Activated T-cell treated with anti-CD3 and anti-CD28 coated beads, Interleukin-2, amount 50 U/mL, for 72 hours (primary cell): Measurements from ENCODE around the gene SLC44A1. TPM values are rescaled to one million over a fixed set of nuclear protein-coding genes. Genes with fewer than 3 reads are reported as not detected.
A peak's percentile ranks its signal among the peaks of the same experiment; 100 is the strongest.

ENCODE experiments used
- ATAC-seq, 2 donors: fragments of 150-1000 bp; cut with Tn5 transposase; replicated peaks in 1 of 2; 2 replicates each; pipeline ENCODE4 v1.10.0; 2021; ENCODE audit warnings: moderate library complexity in 2 of 2, mild to moderate bottlenecking in 1 of 2
- DNase-seq, 2 donors: peaks; one replicate each; pipeline ENCODE4 v3.0.0; 2021 to 2022; ENCODE audit warnings: mixed read lengths in 1 of 2
- H3K27ac Mint-ChIP-seq: one replicate; pipeline ENCODE4 v1.8.0; 2022; ENCODE audit warnings: mild to moderate bottlenecking, moderate library complexity, mixed read lengths
- H3K27me3 Mint-ChIP-seq: one replicate; pipeline ENCODE4 v1.8.0; 2022; ENCODE audit warnings: low read depth, mixed read lengths
- H3K36me3 Mint-ChIP-seq, 2 donors: one replicate each; pipeline ENCODE4 v1.8.0; 2022; ENCODE audit warnings: mixed read lengths in 2 of 2, mild to moderate bottlenecking in 1 of 2; ENCODE audit not compliant: insufficient read depth in 2 of 2
- H3K4me1 Mint-ChIP-seq: one replicate; pipeline ENCODE4 v1.8.0; 2022; ENCODE audit warnings: low read depth, mixed read lengths
- H3K4me3 Mint-ChIP-seq, 2 donors: one replicate each; pipeline ENCODE4 v1.8.0; 2022; ENCODE audit warnings: mild to moderate bottlenecking in 2 of 2, mixed read lengths in 2 of 2, moderate library complexity in 2 of 2
- H3K9me3 Mint-ChIP-seq, 2 donors: one replicate each; pipeline ENCODE4 v1.8.0; 2022; ENCODE audit warnings: mixed read lengths in 2 of 2
- total RNA-seq, 2 donors: library from RNA; stranded (reverse); gene quantifications; one replicate each; pipeline ENCODE4 v1.2.3, GENCODE V29; 2022

Gene SLC44A1
- total RNA-seq, 2 donors from 2014 or later: 10.0 to 11.8 TPM

DNA sequence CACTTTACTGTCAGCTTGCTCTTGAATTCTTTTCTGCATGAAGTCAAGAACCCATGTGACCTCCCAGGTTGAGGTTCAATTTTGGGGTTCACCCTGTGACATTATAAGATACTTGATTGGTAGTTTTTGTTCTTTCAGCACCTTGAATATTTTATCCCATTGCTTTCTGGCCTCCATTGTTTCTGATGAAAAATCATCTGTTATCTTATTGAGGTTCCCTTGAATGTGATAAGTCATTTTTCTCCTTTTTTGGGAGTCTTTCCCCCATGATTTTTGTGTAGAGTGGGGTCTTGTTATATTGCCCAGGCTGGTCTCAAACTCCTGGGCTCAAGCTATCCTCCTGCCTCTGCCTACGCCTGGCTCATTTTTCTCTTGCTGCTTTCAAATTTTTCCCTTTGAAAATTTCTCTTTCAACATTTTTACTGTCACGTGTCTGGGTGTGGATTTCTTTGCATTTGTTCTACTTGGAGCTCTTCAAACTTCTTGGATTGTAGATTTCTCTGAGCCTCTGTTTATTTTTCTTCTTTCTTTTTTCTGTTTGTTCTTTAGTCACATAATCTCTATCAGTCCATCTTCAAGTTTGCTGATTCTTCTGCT lies 20.8 kb upstream of the SLC44A1 start:
- no peak for DNase-seq
- ATAC-seq: no peak
- H3K27ac Mint-ChIP-seq: no peak overlapping the region
- no peak overlapping the region for H3K4me3 Mint-ChIP-seq
- H3K9me3 Mint-ChIP-seq: peaks cover 13 to 17% of the 10 kb centered on the region in 2 donors
- peaks cover 15 to 20% of the 10 kb centered on the region in 2 donors for H3K36me3 Mint-ChIP-seq
- no peaks in the 10 kb centered on the region for H3K4me1 Mint-ChIP-seq
- peaks cover 10% of the 10 kb centered on the region for H3K27me3 Mint-ChIP-seq

DNA sequence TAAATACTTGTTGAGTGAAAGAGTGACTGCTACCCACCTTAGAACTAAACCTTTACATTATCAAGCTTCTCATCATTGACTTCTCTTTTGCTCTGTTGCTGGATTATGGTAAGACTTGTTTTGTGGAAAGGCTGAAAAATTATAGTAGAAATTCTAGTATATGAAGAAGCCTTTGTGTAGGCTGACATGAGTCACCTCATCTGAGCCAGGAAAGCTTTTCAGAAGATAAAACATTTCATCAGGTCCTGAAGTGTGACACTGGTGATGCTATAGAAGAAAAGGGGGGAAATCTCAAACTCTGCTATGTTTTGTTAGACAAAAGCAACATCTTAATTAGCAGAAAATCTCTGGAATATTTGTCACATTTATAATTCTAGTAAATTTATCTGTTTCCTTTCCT lies 18.4 kb upstream of the SLC44A1 start:
- H3K36me3 Mint-ChIP-seq: peaks cover 15 to 20% of the 10 kb centered on the region in 2 donors
- ATAC-seq (no peak), DNase-seq (no peak)
- H3K27ac Mint-ChIP-seq: no peak overlapping the region
- H3K27me3 Mint-ChIP-seq: peaks cover 10% of the 10 kb centered on the region
- no peak overlapping the region for H3K4me3 Mint-ChIP-seq
- H3K4me1 Mint-ChIP-seq: no peaks in the 10 kb centered on the region
- peaks cover 13 to 17% of the 10 kb centered on the region in 2 donors for H3K9me3 Mint-ChIP-seq

DNA sequence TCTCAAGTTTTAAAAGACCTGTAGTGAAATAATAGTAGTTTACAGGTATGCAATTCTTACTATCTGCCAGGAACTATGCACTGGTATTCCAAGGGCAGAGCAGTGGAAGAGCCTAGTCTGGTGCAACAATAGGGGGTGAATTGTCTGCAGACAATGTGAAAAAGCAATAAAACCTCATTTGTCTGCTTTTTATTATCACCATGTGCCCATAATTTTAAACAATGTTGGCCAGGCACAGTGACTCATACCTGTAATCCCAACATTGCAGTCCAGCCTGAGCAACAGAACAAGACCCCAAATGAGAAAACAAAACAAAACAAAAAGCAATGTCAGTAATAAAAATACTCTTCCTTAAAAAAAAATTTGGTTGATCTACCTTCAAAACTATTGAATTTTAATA lies 12.2 kb upstream of the SLC44A1 start:
- no peaks in the 10 kb centered on the region for H3K9me3 Mint-ChIP-seq
- no peak for DNase-seq
- no peaks in the 10 kb centered on the region for H3K4me1 Mint-ChIP-seq
- H3K27ac Mint-ChIP-seq: no peak overlapping the region
- H3K27me3 Mint-ChIP-seq: peaks cover 6% of the 10 kb centered on the region
- ATAC-seq: no peak
- no peak overlapping the region for H3K4me3 Mint-ChIP-seq
- H3K36me3 Mint-ChIP-seq: no peaks in the 10 kb centered on the region

DNA sequence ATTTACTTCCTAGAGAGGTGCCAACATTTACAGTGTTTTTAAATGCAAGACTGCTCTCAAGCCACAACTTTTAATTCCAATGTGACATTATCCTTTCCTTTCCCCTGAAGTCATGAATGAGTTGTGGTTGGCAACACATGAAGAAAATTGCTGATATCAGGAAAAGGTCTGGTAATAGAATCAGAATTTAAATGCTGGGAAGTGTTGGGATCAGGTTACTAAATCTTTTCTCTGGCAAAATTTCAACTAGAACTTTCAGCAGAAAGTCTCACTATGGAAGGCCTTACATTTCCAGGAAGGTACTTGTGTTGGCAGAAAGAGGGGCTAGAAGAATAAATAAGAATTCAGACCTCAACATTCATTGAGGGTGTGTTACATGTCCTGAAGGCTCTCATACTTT lies 10.6 kb upstream of the SLC44A1 start:
- no peaks in the 10 kb centered on the region for H3K36me3 Mint-ChIP-seq
- no peak for DNase-seq
- H3K27me3 Mint-ChIP-seq: peaks cover 6% of the 10 kb centered on the region
- H3K4me1 Mint-ChIP-seq: no peaks in the 10 kb centered on the region
- ATAC-seq: no peak
- no peak overlapping the region for H3K4me3 Mint-ChIP-seq
- no peak overlapping the region for H3K27ac Mint-ChIP-seq
- no peaks in the 10 kb centered on the region for H3K9me3 Mint-ChIP-seq

DNA sequence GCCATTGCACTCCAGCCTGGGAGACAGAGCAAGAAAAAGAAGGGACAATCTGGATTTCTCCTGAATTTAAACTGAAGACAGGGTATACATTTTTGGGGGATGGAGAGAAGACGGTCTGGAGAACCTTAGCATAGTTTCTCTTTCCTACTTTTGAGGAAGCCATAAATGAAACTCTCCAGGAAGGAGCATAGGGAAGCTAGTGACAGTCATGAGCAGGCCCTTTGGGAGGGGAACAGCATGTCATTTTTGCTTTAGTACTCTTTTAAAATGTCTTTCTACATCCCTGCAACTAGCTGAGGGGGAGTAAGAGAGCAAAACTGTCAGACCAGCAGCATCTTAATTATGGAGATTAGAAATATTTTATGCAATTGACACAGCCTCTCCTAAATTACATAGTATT lies 8.2 kb upstream of the SLC44A1 start:
- Mint-ChIP-seq H3K4me3 (no peak overlapping the region), H3K36me3 (no peaks in the 10 kb centered on the region), H3K9me3 (no peaks in the 10 kb centered on the region), H3K27me3 (peaks cover 15% of the 10 kb centered on the region), H3K4me1 (no peaks in the 10 kb centered on the region), H3K27ac (no peak overlapping the region)
- DNase-seq (no peak), ATAC-seq (no peak)

DNA sequence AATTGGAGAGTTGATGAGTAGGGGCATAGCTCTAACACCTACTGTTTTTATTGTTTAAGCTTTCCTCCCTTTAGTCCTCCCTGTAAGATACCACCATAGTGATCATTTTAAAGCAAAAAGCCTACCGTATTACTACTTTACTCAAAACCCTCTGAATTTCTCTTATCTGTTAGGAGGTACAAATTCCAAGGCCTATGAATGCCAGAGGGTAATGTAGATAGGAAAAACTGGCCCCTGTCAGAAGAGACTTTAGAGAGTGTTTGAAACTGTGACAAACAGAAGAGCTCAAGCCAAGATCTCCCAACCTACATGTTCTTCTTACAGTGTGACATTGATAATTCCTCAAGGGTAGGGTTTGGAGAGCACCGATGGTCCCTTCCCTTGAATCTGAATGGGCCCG lies 7.2 kb upstream of the SLC44A1 start:
- Mint-ChIP-seq H3K27me3 (peaks cover 24% of the 10 kb centered on the region), H3K4me3 (no peak overlapping the region), H3K27ac (no peak overlapping the region), H3K4me1 (no peaks in the 10 kb centered on the region), H3K9me3 (no peaks in the 10 kb centered on the region), H3K36me3 (no peaks in the 10 kb centered on the region)
- ATAC-seq (no peak), DNase-seq (no peak)

DNA sequence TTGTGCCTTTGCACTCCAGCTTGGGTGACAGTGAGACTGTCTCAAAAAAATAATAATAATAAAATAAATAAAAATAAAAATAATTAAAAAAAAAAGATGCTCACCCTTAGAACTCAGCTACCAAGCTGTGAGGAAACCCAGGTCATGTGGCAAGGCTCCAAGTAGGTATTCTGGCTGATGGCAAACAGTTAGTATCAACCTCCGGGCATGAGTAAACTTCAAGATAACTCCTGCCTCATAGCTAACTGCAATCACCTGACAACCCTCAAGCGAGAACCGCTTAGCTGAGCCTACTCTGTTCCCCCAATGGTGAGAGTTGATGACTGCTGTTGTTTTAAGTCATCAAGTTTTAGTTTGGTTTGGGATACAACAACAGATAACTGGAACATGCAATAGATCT lies 6.1 kb upstream of the SLC44A1 start:
- H3K4me1 Mint-ChIP-seq: no peaks in the 10 kb centered on the region

DNA sequence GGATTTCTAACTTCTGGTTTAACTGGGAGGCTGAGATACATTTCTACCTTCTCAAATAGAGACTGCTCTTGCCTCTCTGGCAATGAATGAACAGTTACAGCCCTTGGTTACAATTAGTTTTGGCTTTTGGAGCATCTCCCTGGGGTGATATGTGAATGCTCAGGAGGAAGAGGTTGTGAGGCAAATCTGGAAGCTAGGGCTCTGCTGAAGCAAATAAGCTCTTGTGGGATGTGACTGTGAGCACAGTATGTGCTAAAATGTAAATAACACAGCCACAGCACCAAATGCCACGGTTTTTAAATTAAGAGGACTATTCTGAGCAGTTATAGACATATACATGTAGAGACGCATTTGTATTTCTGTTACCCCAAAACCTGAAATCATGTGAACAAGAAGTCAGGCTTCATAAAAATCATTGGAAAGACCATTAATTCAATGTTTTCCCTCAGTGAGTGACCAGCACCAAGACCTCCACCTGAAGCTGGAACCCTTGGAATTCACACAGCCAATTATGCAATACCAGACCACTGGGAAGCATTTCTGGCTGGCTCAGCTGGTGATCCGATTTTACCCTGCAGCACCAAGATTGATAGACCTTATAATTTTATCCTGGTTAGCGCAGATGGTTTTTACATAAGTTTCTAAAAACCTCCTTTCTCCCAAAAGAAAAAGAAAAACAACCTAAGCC lies 3.0 kb upstream of the SLC44A1 start:
- ATAC-seq (no peak), DNase-seq (no peak)
- H3K9me3 Mint-ChIP-seq: no peaks in the 10 kb centered on the region
- peaks cover 37% of the 10 kb centered on the region for H3K27me3 Mint-ChIP-seq
- H3K4me3 Mint-ChIP-seq: no peak overlapping the region
- peaks cover 8% of the 10 kb centered on the region for H3K4me1 Mint-ChIP-seq
- H3K36me3 Mint-ChIP-seq: peaks cover 2% of the 10 kb centered on the region in 2 donors
- H3K27ac Mint-ChIP-seq: no peak overlapping the region

More for the DNA sequence above, 6.1 kb upstream of the SLC44A1 start:
- Mint-ChIP-seq H3K9me3 (no peaks in the 10 kb centered on the region), H3K27ac (no peak overlapping the region), H3K36me3 (no peaks in the 10 kb centered on the region), H3K27me3 (peaks cover 31% of the 10 kb centered on the region), H3K4me3 (no peak overlapping the region)
- DNase-seq (no peak), ATAC-seq (no peak)

DNA sequence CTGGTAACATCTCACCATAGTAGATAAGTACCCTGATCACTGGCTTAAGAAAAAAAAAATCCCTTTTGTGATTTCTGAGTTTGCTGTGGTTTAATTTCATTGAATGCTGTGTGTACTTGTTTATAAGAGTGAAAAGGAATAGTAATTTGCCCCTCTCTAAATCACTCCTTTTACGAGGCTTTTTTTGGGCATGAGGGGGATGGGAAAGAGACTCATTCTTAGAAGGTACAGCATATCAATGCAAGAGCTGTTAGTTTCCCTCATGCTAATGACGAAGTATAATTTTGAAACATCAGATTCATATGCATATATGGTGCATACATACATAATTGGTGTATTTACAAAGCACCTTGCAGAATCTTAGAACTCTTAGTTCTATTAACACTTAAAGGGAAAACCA lies 2.4 kb upstream of the SLC44A1 start:
- DNase-seq: no peak
- Mint-ChIP-seq H3K27ac (no peak overlapping the region), H3K36me3 (peaks cover 2% of the 10 kb centered on the region in 2 donors)

DNA sequence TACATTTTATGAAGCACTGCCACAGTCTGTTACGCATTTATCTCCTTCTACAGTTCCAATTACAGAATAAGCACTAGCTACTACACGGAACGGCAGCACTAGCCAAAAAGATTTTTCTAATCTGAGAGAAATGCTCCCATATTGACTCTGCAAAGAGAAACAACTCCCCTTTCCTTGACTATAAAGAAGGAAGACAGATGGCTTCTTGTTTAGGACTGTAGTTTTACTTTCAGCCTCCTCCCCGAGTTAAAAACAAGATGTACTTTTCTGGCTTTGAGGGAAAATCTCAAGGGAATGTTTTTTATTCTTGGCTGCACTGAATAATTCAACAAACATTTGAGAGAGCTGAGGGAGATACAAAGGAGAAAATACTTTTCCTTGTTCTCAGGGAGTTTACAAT lies 1.9 kb upstream of the SLC44A1 start:
- H3K36me3 Mint-ChIP-seq: peaks cover 2% of the 10 kb centered on the region in 2 donors
- peaks cover 37% of the 10 kb centered on the region for H3K27me3 Mint-ChIP-seq
- ATAC-seq (no peak), DNase-seq (no peak)
- H3K4me3 Mint-ChIP-seq: peak overlapping the region in 1 of 2 donors; percentile 44
- H3K27ac Mint-ChIP-seq: no peak overlapping the region
- peaks cover 8% of the 10 kb centered on the region for H3K4me1 Mint-ChIP-seq
- H3K9me3 Mint-ChIP-seq: no peaks in the 10 kb centered on the region

More for the DNA sequence above, 2.4 kb upstream of the SLC44A1 start:
- Mint-ChIP-seq H3K27me3 (peaks cover 37% of the 10 kb centered on the region), H3K4me3 (peak overlapping the region in 1 of 2 donors; percentile 44), H3K4me1 (peaks cover 8% of the 10 kb centered on the region), H3K9me3 (no peaks in the 10 kb centered on the region)
- no peak for ATAC-seq

DNA sequence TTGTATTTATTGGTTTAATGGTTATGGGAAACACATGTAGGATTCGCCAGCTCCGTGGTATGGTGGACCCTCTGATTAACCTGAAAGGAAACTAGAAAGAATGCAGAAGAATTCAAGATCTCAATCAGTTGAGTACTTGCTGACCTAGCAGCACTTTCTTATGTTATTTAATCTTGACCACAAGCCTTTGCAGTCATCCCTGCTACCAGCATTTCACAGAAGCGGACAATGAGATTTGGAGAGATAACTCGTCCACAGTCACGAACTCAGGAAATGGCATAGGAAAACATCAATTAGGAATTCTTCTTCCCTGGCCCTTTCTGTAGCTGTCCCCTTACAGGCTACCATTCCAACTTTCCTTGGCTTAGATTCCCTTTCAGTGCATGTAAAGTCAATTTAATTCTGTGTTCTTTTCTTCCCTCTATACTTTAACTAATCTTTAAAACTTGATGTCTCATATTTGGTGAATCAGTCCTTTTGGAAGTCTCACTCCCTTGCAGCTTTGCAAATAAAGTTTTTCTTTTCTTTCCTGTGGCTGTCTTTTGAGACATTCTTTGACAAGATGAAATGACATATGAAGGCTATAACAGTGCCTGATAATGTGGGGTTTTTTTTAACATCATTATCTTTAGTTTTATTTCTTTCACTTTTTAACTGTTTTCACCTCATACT lies 1.3 kb upstream of the SLC44A1 start:
- Mint-ChIP-seq H3K9me3 (no peaks in the 10 kb centered on the region), H3K27ac (no peak overlapping the region), H3K4me1 (peaks cover 8% of the 10 kb centered on the region), H3K36me3 (peaks cover 2% of the 10 kb centered on the region in 2 donors), H3K27me3 (peaks cover 37% of the 10 kb centered on the region), H3K4me3 (peak overlapping the region in 1 of 2 donors; percentile 44)
- no peak for ATAC-seq
- DNase-seq: no peak

DNA sequence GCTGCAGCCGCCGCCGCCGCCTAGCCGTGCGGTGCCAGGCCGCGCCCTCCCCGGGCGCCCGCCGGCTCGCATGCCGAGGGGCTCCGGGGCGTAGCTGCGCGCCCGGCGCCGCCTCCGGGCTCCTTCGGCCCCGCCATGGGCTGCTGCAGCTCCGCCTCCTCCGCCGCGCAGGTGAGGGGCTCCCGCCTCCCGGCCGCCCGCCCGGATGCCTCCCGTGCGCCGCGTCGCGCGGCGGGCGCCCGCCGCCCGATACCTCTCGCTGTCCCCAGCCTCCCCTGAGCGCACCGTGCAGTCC lies 230 bp downstream of the SLC44A1 start:
- ATAC-seq (peak; percentile 68 to 69), DNase-seq (no peak)
- Mint-ChIP-seq H3K4me1 (peaks cover 8% of the 10 kb centered on the region), H3K4me3 (peak overlapping the region; percentile 92 to 98), H3K9me3 (no peaks in the 10 kb centered on the region), H3K36me3 (peaks cover 2% of the 10 kb centered on the region in 2 donors), H3K27ac (no peak overlapping the region), H3K27me3 (peaks cover 37% of the 10 kb centered on the region)

DNA sequence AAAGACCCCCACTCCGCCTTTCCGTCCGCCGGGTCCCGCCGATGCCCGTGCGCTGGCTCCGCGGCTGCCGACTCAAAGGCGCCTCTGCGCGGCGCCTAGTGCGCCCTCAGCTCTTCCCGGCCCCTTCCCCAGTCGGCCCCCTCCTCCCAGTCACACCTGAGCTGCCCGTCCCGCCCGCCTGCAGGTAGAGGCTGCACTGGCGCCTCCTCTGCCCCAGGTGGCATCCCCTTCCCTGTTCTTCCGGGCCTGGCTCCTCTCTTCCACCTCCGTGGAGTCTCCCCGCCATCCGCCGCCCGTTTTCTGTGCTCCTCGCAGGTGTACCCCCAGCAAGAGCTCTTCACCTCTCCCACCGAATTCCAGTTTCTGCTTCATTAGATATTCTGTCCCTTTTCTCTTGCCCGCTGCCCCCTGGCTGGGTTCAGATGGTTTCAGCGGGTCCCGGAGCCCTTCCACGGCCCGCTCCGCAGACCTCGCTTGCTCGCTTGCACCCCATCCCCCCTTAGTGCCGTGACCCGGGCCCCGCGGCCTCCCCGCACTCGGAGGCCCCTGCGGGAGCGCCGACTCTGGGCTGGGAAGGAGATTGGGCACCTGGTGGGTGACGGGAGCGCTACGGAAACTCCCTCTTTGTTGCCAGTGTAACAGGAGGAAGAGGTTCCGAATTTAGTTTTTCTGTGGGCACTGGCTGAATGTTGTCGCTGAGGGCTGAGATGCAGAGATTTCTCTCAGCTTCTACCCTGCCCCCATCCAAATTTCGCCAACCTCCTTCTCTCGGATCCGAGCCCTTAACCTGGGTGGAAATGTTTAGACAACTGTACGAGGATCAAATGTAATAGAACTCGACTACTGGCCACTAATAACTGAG lies 809 bp downstream of the SLC44A1 start:
- Mint-ChIP-seq H3K27me3 (peaks cover 37% of the 10 kb centered on the region), H3K4me3 (peak overlapping the region; percentile 92 to 98), H3K9me3 (no peaks in the 10 kb centered on the region), H3K36me3 (peaks cover 2% of the 10 kb centered on the region in 2 donors), H3K27ac (peak overlapping the region; percentile 86), H3K4me1 (peaks cover 8% of the 10 kb centered on the region)
- peak; percentile 36 to 43 for DNase-seq
- peak; percentile 5 to 20 for ATAC-seq
